Ammon's horn (tissue), 1 donor: ENCODE measurements around the gene RSL1D1.

Experiments used
- DNase-seq: peaks from one replicate; pipeline ENCODE4 v3.0.0-alpha.2; 2016; ENCODE audit warnings: low spot score

Gene RSL1D1

DNA sequence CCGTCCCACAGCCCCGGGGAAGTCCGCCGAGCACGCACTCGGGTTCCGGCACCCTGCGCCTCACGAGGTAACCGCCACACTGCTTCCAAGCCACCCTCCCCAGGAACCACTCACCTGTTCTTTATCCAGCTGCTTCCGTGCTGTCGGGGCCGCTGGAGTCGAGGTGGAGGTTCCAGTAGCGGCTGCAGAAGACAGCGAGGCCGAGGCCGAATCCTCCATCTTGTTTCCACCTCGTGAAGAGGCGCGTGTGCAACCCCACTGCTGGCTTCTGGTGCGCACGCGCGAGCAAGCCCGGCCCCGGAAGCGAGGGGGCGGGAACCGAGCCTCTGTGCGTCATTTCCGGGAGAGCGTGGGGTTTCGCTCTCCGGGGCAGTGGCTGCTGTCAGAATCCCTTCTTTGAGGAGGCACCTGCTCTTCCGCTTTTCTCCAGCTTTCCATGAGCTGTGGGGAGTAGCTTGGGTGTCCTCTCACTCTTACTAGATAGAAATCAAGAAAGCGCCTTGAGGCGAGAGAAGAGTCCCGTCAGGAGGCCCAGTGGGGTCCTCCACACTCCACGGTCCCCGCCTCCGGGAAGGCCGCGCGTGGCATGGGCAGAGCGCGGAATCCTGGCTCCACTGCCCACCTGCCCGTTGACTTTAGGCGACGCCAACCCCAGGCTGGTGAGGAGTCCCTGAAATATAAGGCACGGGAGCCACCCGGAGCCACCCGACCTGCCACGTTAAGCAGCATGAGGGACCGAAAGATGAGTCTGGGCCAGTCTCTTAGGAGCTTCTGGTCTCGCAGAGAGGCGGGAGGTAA, at the start of gene RSL1D1:
Gene RSL1D1 (minus strand): TSS at position 249 of the 798 bp plus-strand sequence. CDS start 30 bp downstream, at position 219.
- DNase-seq = peak; percentile 94

DNA sequence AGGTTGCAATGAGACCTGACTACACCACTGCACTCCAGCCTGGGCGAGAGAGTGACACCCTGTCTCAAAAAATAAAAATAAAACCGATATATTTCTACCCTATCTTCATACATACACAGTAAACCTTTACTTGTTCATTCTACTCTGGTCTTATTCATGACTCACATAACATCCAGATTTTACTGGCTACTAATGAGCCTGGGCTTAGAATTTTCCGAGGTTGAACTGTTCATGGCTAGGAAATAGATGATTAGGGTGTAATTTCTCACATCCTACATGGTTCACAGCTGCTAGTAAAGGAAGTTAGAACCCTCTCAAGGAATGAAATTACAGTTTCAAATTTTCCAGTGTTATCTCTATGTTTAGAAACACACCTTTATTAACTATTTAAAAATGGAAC, 49.7 kb upstream of the RSL1D1 start:
- no peak for DNase-seq

DNA sequence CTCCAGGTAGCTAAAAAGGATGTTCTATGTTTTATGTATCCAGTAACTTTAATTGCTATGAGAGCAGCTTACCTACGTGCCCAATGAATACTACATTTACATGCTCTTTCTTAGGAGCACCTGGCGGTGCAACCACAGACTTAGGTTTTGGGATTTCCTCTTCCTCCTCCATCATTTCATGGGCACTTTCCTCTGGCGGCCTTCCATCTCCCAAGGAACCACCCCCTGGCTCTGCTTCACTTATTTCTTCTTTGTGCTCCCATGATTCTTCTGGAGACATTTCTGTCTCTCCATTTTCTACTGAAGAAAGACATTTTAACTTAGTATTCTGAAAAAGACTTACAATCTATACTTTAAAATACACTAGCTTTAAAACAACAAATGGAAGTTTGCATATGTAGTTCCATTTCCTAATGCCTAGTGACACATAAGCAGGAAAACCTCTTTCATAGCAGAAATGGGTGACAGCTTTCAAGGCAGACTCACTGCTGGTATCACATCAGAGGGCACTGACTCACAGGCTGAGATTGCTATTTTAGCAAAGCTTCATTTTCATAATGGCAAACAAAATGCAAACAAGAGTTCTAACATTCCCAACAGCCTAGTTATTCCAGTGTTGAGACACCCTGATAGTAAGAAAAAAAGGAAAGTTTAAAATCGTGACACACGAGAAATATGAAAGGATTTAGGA, 45.3 kb upstream of the RSL1D1 start:
- peak; percentile 55 for DNase-seq

DNA sequence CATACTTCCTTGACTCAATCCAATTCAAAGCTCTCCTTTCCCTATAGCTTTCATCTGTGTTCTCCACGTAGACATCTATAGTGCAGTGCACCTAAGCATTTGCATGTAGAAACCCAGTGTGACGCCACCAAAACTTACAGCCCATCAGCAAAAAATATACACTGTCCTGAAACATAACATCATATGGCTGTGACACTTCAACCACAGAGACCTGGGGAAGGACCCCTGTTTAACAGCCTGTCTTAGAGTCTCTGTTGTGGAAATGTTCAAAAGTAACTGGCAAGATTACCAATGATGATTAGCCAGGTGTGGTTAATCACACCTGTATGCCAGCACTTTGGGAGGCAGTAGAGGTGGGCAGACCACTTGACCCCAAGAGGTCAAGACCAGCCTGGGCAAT, 42.2 kb upstream of the RSL1D1 start:
- no peak for DNase-seq

DNA sequence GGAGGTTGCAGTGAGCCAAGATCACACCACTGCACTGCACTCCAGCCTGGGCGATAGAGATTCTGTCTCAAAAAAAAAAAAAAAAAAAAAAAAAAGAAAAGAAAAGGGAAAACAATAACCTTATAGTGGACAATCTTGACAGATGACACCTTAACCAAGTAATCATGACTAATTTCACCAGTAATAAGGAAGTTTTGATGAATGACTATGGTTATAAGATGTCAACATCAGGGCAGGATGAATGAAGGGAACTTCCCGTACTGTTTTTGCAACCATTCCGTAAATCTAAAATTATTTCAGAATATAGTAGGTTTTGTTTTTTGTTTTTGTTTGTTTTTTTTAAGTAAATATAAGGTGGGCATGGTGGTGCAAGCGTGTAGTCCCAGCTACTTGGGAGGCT, 41.4 kb upstream of the RSL1D1 start:
- no peak for DNase-seq

DNA sequence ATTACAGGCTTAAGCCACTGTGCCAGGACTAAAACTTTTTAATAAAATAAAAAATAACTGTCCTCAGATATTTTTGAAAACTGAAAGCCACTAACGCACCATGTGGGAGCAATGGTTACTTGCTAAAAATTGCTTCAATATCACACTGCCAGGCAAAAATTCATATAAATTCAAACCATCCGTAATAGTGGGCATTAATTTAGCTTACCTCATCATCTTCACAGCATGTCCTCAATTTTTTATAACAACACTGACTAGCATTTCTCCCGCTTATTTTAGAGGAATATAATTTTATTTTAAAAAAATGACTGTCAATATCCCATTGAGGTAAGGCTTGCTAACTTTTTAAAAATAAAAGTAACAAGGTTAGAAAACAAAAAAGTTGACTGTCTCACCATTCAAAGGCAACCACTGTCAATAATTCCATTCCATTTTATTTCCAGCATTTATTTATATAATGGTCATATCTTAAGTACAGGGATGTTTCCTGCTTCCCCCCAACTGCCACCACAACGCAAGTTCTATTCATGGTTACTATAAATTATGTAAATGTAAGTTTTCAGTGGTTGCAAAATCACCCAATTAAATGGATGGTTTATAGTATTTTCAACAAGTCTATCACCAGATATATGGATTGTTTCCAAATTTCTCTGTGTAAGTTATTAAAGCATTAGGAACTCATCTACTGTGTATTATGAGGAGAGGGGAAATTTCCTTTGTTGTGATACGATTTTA, 39.1 kb upstream of the RSL1D1 start:
- no peak for DNase-seq

DNA sequence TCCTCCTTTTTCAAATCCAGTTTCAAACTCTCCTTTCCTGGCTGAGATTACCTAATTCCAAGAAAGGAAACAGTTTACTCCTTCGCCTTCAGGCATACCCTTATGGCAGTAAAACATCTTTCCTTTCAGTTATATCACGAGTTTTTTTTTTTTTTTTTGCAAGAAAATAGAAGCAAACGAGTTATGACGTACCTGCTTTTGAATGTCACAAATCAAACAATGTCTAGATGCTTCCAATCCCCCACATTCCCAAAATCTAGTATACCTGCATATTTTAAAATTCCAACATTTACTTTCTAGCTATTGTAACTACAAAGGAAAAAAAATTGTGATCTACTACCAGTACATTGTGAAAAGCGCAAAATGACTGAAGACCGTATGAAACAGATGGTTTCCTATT, 35.5 kb upstream of the RSL1D1 start:
- DNase-seq = no peak

DNA sequence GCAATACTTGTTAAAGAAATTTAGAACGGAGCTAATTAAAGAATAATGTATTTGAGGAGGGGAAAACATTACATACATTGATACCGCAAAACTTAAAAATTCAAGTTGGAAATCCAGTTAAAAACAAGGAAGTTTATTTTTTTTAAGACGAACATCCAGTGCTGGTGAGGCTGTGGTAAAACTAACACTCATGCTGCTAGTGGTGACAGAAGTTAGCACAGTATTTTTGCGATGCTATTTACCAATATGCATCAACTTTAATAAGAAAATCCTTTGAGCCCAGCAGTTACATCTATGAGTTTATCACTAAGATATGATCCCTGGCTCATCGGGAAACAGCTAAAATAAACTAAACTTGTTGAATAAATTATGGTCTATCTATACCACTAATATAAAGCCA, 32.7 kb upstream of the RSL1D1 start:
- DNase-seq = no peak

DNA sequence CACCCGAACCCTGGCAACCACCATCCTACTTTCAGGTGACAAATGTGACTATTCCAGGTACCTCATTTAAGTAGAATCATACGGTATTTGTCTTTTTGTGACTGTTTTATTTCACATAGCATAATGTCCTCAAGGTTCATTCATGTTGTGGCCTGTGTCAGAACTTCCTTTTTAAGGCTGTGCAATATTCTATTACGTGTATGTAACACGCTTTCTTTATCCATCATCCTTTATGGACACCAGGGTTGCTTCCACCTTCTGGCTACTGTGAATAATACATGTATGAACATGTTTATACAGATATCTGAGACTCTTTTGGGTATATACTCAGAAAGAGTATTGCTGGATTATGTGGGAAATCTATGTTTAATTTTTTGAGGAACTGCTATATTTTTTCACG, 28.7 kb upstream of the RSL1D1 start:
- no peak for DNase-seq

DNA sequence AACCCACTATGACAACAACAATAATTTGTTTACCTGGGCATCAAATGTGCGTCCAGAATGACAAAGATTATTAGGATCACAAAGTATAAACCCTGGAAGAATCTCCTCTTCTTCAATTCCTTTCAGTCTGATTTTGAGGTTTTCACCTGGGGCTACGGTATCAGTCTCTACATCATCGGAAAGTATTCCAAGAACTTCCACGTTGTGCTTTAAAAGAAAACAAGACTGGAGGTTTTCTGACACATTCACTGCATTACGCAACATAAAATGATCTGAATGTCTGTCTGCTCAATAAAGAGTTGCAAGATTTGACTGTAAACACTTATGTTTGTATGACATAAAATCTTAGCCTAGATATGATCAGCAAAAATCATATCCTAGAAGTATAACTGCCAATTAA, 26.0 kb upstream of the RSL1D1 start:
- no peak for DNase-seq

DNA sequence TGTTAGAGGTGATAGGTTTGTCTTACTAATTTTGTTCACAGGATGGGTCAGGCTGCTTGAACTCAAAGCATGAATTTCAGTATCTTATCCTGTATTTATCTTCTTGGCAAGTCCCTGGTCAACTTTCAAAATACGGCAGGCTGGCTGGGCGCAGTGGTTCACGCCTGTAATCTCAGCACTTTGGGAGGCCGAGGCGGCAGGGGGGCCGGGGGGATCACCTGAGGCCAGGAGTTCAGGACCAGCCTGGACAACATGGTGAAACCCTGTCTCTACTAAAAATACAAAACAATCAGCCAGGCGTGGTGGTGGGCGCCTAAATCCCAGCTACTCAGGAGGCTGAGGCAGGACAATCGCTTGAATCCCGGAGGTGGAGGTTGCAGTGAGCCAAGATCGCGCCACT, 25.0 kb upstream of the RSL1D1 start:
- no peak for DNase-seq

DNA sequence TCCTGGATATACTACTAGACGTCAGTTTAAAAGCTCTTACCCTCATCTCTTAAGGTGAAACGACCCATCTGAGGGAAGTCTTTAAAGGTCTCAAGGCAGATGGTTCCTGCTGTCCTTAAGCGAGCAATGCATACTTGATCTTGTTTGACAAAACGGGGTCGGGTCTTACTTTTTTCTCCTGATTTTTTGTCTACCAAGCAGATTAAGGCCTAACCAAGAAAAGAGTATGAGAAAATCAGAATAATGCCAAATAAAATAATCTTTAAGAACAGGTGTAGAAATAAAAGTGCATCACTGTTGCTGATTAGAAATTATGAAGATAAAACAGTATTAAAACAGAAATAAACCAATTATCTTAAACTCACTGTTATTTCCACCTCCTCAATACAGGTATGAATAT, 24.4 kb upstream of the RSL1D1 start:
- no peak for DNase-seq

DNA sequence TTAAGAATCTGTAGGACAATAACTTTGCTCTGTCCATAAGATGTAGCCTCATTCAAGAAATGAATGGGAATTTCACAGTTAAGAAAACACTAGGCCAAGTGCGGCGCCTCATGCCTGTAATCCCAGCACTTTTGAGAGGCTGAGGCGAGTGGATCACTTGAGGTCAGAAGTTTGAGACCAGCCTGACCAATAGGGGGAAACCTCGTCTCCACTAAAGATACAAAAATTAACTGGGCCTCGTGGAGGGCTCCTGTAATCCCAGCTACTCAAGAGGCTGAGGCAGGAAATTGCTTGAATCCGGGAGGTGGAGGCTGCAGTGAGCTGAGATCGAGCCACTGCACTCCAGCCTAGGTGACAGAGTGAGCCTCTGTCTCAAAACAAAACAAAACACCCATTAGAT, 19.9 kb upstream of the RSL1D1 start:
- DNase-seq = no peak

DNA sequence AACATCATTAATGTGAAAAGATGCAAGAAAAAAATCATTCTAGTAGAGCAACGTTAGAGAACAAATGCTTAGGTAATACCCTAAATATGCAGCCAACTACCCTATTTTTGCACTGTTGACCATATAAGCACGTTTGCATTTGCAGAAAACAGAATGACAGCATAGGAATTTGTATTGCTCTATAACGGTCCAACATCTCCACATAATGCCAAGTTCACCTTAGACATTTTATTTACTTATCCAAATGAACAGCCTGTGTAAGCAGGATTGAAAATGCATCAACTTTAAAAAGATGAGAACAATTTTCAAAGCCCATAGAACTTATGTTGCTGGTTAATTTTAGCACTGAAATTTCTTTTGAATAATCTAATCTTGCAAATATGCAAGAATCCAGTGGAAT, 19.1 kb upstream of the RSL1D1 start:
- DNase-seq = no peak

DNA sequence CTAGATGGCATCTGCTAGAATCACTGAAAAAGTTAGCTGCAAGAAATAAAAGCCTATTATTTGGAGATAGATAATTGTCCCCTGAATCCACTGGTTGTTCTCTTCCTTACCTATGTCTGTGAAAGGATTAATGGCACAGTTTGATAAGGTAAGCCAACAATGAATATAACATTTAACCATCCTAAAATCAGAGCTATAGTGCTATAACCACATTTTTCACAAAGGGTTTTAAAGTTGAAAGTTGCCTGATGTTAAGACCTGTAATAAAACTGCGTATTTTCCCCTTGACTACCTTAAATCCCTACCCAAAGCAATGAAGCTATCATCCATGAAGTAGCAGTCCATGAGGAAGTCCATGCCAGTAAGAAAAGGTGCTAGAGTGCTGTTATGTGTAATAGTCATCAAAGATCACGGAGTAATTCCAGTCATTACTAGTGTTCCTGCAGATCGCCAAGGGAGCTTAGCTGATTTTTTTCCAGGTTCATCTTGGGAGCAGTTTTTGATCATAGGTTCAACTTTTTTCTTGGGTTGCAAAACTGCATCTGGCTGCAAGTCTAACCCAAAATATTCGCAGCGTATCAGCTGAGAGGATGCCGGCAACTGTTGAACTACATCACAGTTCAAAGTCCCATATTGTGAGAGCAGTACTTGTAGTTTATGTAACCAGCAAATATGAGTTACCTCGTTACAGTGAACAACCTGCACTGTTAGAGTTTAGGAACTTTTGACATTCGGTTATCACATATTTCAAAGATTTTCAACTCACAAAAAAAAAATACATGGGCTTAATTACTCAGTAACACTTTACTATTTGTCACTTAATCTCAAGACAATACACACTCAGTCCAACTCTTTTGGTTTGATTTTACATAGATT, 18.2 kb upstream of the RSL1D1 start:
- no peak for DNase-seq

DNA sequence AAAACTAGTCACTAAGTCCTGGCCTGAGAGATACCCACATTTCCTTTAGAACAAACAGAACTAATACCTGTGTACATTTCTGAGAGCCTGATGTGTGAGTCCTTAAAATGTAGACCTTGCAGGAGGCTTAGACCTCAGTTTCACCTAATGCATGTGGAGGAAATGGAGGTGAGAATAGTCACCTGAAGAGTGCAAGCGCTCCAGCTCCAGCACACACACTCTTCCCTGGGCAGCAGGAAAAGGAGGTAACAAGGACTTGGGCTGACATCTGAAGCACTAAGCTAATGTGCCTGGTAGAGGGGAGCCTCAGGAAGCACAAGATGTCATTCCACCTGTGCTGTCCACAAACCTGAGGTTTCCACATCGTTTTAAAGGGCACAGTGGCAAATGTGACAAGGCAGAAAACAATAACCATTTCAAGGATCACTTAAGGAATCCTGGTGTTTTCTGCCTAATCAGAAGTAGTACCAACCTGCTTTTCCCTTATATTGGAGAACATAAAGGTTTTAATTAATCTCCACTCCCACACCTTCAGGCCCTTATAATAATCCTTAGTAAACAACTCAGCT, 17.2 kb upstream of the RSL1D1 start:
- no peak for DNase-seq

DNA sequence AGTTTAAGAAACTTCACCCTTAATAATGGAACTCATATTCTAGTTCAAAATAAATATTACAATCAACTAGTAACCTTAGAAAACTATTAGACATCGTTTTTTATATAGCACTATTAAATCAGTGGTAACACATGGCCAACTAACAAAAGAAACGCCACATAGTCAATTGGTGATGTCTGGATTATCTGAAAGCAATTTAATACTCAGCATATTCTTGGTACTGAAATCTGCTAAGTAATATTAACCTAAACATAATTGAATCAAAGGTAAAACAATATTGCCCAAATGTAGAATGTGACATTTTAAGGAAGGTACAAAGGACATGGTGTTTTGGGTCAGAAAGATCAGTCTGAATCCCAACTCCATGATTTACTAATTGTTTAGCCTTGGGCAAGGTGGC, 11.1 kb upstream of the RSL1D1 start:
- DNase-seq = no peak

DNA sequence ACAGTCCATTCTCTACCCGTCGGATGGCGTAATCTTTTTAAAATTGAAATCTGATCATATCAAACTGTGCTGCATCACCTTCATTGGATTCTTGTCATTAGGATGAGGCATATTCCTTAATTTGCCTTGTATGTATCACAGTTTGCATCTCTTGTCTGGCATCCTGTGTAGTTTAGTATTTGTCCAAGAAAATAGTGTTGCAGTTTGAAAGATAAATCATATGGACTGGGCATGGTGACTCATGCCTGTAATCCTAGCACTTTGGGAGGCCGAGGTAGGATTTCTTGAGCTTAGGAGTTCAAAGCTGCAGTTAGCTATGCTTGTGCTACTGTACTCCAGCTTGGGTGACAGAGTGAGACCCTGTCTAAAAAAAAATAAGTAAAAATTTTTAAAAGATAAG, 5.8 kb upstream of the RSL1D1 start:
- no peak for DNase-seq

DNA sequence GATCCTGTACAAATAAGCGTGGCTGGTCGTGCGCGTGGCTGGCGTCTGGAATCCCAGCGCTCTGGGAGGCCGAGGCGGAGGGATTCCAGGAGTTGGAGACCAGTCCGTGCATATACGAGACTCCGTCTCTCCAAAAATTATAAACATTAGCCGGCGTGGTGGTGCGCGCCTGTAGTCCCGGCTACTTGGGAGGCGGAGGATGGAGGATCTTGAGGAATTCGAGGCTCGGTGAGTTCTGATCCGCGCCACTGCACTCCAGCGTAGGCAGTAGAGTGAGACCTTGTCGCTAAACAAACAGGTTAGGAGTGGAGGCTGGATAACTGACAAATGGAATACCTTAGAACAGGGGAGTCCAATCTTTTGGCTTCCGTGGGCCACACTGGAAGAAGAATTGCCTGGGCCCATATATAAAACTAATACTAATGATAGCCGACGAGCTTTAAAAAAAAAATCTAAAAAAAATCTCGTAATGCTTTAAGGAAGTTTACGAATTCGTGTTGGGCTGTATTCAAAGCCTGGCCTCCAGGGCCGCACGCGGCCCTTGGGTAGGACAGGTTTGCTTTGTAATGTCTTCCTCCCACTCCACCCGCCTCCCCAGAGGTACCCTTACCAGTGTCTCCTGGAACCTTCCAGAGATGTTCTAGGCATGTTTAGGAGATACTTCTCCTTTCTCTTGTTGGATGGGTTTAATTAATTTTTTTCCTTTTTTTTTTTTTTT, 909 bp upstream of the RSL1D1 start:
- no peak for DNase-seq

DNA sequence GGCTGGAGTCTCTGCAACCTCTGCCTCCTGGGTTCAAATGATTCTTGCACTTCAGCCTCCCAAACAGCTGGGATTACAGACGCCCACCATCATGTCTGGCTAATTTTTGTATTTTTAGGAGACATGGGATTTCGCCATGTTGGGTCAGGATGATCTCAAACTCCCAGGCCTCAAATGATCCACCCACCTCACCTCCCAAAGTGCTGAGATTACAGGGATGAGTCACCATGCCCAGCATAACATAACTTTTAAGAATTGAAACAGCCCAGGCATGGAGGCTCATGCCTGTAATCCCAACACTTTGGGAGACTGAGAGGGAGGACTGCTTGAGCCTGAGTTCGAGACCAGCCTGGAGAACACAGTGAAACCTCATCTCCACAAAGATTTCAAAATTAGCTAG, 2.5 kb downstream of the RSL1D1 start:
- no peak for DNase-seq

DNA sequence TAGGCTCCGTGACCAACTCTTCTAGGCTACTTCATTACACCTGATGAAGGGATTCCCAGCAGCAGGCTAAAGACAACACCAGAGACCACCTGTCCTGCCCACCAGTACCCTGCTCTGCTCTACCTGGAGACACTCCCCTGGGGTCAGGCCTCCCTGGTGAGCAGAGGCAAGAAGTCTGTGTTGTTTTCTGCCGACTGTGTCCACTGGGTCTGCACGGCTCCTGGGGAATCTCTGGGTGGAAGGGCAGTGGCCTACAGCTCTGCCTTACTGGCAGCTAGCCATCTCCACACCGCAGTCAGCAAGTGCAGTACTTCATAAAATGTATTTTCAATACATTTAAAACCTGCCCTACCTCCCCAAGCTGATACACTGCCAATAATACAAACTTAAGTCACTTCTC, 6.8 kb downstream of the RSL1D1 start:
- no peak for DNase-seq
